Common myeloid progenitor, CD34-positive (primary cell): ENCODE measurements around the gene OXTR.

Source experiments
- CTCF ChIA-PET: fragments of 350-600 bp; sonication (Branson Sonifier 250); formaldehyde crosslinking; loops from one replicate; lab custom pipeline; 2021; ENCODE audit warnings: antibody characterized with exemption; lab: Charles Lee
- POLR2A ChIA-PET: fragments of 350-600 bp; sonication (Branson Sonifier 250); formaldehyde crosslinking; loops from one replicate; lab custom pipeline; 2021; ENCODE audit warnings: antibody characterized with exemption; lab: Charles Lee
- DNase-seq, 3 donors: peaks; one replicate each; pipeline versions ENCODE4 v3.0.0 to v3.0.0-alpha.2; 2013
- H3K27ac ChIP-seq, 2 experiments: 1 replicate in 1 of 2; 2 replicates in 1 of 2; pipeline ENCODE4 v1.7.0; 2013; ENCODE audit warnings: inconsistent platforms in 2 of 2, low read length in 2 of 2, mild to moderate bottlenecking in 2 of 2, low read depth in 1 of 2, moderate library complexity in 1 of 2; ENCODE audit not compliant: severe bottlenecking in 2 of 2, insufficient read depth in 1 of 2, poor library complexity in 1 of 2
- H3K27me3 ChIP-seq, 5 experiments: replicated peaks in 2 of 5; 1 replicate in 3 of 5; 2 replicates in 2 of 5; pipeline versions ENCODE4 v1.6.1 to v1.7.0; 2013; ENCODE audit warnings: low read length in 4 of 5, mild to moderate bottlenecking in 2 of 5, moderate library complexity in 2 of 5, inconsistent platforms in 1 of 5; ENCODE audit not compliant: insufficient read depth in 5 of 5, control insufficient read depth in 4 of 5
- H3K36me3 ChIP-seq, 4 experiments: 1 replicate in 2 of 4; 2 replicates in 2 of 4; pipeline versions ENCODE4 v1.6.1 to v1.7.0; 2013; ENCODE audit warnings: low read length in 3 of 4, control low read depth in 1 of 4, mild to moderate bottlenecking in 1 of 4; ENCODE audit not compliant: control insufficient read depth in 4 of 4, insufficient read depth in 4 of 4
- H3K4me1 ChIP-seq, 4 experiments: 1 replicate in 3 of 4; 2 replicates in 1 of 4; pipeline versions ENCODE4 v1.6.1 to v1.7.1; 2013; ENCODE audit warnings: low read length in 3 of 4, mild to moderate bottlenecking in 3 of 4, control low read depth in 1 of 4, inconsistent platforms in 1 of 4, moderate library complexity in 1 of 4; ENCODE audit not compliant: control insufficient read depth in 4 of 4, insufficient read depth in 4 of 4; ENCODE audit errors: control extremely low read depth in 1 of 4
- H3K4me3 ChIP-seq, 7 experiments: 1 replicate in 4 of 7; 2 replicates in 3 of 7; pipeline versions ENCODE4 v1.5.1 to v1.7.0; 2013; ENCODE audit warnings: mild to moderate bottlenecking in 7 of 7, low read length in 6 of 7, moderate library complexity in 6 of 7, inconsistent platforms in 2 of 7, low read depth in 2 of 7, control low read depth in 1 of 7; ENCODE audit not compliant: insufficient read depth in 4 of 7, control insufficient read depth in 1 of 7; ENCODE audit errors: extremely low read depth in 1 of 7
- H3K9me3 ChIP-seq, 5 experiments: 1 replicate in 4 of 5; 2 replicates in 1 of 5; pipeline versions ENCODE4 v1.6.1 to v1.7.1; 2013; ENCODE audit warnings: low read length in 4 of 5, mild to moderate bottlenecking in 2 of 5, inconsistent platforms in 1 of 5, low read depth in 1 of 5, moderate library complexity in 1 of 5; ENCODE audit not compliant: control insufficient read depth in 4 of 5, insufficient read depth in 2 of 5; ENCODE audit errors: control extremely low read depth in 1 of 5
- WGBS: methylation state at CpG from one replicate; pipeline ENCODE4 v1.1.5; 2013; ENCODE audit not compliant: insufficient coverage; 5-methylcytosine and 5-hydroxymethylcytosine counted together

OXTR gene

DNA sequence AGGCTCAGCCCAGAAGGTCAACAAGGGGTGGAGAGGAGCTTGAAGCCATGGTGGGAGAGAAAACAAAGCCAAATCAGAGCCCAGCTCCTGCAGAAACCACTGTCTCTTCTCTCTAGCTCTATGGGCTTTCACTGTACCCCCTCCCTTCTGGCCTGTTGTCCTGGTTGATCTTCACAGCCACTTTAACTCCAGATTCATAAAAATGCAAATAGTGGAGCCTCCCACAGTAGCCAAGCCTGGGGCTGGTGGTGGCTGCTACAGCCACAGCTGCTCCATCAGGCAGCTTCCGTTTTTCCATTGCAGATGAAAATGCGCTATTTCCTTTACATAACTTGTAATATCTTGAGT, 56.5 kb downstream of the OXTR start:
- ChIA-PET CTCF (no interaction called here), POLR2A (no interaction called here)
- H3K9me3 ChIP-seq: peaks cover 0 to 2% (median 0%) of the 10 kb centered on the region in 5 experiments
- H3K36me3 ChIP-seq: no peaks in the 10 kb centered on the region
- H3K27me3 ChIP-seq: peaks cover 0 to 4% (median 0%) of the 10 kb centered on the region in 5 experiments
- 92% methylated on average over 2 of the region's 2 CpGs for WGBS
- DNase-seq: no peak
- H3K27ac ChIP-seq: no peak overlapping the region
- no peaks in the 10 kb centered on the region for H3K4me1 ChIP-seq
- no peak overlapping the region for H3K4me3 ChIP-seq

DNA sequence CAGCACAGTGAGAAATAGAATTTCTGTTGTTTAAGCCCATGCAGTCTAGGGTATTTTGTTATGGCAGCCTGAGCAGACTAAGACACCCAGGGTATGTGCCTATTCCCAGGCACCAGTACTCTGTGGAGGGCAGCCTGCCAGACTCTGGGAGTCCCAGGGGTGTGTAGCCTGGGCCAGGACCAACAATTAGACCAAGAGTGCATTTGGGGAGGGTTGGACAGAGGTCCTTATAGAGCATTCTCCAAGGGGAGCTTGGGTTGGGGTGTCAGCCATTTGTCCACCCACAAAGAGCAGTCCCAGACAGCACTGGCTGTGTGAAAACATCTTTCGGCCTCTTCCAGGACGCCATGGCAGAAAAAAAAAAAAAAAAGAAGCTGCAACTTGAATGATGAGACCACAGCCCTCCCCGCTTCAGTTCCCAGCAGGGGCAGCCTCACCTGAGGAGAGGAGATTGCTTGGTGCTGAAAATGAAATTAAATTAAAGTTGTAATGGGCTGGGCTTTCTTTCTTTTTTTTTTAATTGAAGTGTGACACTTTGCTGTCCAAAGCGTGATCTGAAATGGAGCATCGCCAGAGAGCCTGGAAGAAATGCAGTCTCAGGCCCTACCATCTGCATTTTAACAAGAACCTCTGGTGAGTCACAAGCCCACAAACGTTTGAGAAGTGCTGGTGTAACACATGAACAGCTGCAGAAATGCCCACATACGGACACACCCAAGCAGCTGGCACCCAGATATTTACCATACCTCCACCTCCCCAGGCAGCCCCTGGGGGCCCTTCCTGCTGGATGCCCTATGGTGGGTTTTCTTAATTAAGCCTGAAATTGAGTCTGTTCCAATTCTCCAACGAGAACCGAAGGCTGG, 57.1 kb downstream of the OXTR start:
- CTCF ChIA-PET: no interaction called here
- H3K4me3 ChIP-seq: no peak overlapping the region

DNA sequence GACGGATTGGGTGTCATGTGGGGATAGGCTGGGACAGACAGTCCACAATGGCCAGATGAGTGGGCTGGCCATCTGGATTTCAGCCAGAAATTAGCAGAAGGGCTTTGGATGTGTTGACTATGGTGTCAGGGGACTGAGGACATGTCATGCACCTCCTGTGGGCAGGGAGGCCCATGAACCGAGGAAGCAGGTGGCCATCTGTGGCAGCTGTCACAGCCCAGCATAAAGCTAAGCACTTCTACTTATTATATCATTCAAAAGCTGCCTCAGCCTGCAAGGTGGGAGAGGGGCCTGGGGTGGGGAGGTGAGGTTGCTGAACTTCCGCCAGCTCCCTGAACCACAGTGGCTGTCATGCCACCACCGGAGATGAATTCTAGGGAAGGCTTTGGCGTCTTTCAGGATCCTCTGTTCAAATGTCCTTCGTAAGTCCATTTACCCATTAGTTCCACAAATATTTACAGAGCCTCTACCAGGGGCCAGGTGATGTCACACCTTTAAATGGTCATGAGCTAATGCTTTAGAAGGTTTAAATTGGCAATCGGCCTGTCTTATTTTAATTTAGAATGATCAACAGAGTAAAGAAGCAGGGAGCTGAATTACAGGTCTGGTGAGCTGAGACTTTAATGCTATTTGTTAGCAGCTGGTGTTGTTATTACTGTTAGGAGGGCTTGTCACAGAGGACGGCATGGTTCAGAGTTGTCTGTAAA, 59.5 kb downstream of the OXTR start:
- H3K4me1 ChIP-seq: no peaks in the 10 kb centered on the region
- DNase-seq: no peak
- POLR2A ChIA-PET: no interaction called here
- H3K9me3 ChIP-seq: peaks cover 0 to 8% (median 3%) of the 10 kb centered on the region in 5 experiments
- H3K27ac ChIP-seq: no peak overlapping the region
- CTCF ChIA-PET: interaction anchor here (2.0 kb wide), 1 partner anchor 47 kb away, joined by 5 read pairs; no protein-coding TSS in a partner anchor
- no peak overlapping the region for H3K4me3 ChIP-seq
- 86% methylated on average over 5 of the region's 8 CpGs for WGBS
- no peaks in the 10 kb centered on the region for H3K36me3 ChIP-seq
- peaks cover 0 to 4% (median 0%) of the 10 kb centered on the region in 5 experiments for H3K27me3 ChIP-seq

More for the DNA sequence above, 57.1 kb downstream of the OXTR start:
- Histone ChIP-seq H3K27ac (no peak overlapping the region), H3K27me3 (peaks cover 0 to 4% (median 0%) of the 10 kb centered on the region in 5 experiments), H3K9me3 (peaks cover 0 to 2% (median 0%) of the 10 kb centered on the region in 5 experiments), H3K36me3 (no peaks in the 10 kb centered on the region), H3K4me1 (no peaks in the 10 kb centered on the region)
- POLR2A ChIA-PET: no interaction called here
- 87% methylated on average over 8 of the region's 9 CpGs for WGBS
- no peak for DNase-seq

DNA sequence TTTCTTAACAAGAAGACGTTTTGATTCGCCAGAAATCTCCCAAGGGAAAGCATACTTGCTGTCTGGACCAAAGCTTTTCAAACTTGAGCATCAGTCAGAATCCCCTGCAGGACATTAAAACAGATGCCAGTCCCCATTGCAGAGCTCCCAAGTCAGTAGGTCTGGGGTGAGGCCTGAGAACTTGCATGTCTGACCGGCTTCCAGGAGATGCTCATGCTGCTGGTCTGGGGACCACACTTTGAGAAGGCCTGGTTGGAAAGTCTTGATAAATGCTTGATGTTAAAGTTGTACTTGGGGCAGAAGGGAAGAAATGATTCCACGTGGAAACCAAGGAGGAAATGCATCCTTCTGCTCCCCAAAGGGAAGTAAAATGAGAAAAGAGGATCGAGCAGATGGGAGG, 60.1 kb downstream of the OXTR start:
- no peaks in the 10 kb centered on the region for H3K36me3 ChIP-seq
- H3K27ac ChIP-seq: no peak overlapping the region
- H3K27me3 ChIP-seq: peaks cover 0 to 4% (median 0%) of the 10 kb centered on the region in 5 experiments
- WGBS: 75% methylated on average over 5 of the region's 5 CpGs
- H3K4me1 ChIP-seq: no peaks in the 10 kb centered on the region
- CTCF ChIA-PET: interaction anchor here (2.0 kb wide), 1 partner anchor 46 kb away, joined by 5 read pairs; no protein-coding TSS in a partner anchor
- no peak overlapping the region for H3K4me3 ChIP-seq
- no peak for DNase-seq
- peaks cover 0 to 8% (median 3%) of the 10 kb centered on the region in 5 experiments for H3K9me3 ChIP-seq
- POLR2A ChIA-PET: no interaction called here

DNA sequence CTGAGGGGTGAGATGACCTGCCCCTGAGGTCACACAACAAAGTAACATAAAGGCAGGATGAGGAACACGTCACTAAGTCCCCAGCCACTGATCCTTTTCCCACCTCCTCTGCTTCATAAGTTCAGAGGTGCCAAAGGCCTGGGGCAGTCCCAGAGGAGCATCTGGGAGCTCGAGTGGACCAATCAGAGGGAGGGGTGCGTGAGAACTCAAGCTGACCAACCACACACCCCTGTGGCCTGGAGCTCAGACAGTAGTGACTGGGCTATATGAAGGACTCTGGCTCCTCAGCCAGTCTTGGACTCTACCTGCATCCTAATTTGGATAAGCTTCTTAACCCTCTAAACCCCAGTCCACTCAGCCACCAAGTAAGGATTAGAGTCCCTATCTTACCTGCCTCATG, 63.8 kb downstream of the OXTR start:
- no peaks in the 10 kb centered on the region for H3K36me3 ChIP-seq
- ChIA-PET POLR2A (no interaction called here), CTCF (no interaction called here)
- peaks cover 0 to 9% (median 3%) of the 10 kb centered on the region in 5 experiments for H3K9me3 ChIP-seq
- no peak for DNase-seq
- H3K27me3 ChIP-seq: peaks cover 0 to 2% (median 0%) of the 10 kb centered on the region in 5 experiments
- H3K4me3 ChIP-seq: no peak overlapping the region
- no peaks in the 10 kb centered on the region for H3K4me1 ChIP-seq
- WGBS: 100% methylated on average over 1 of the region's 3 CpGs
- H3K27ac ChIP-seq: no peak overlapping the region

DNA sequence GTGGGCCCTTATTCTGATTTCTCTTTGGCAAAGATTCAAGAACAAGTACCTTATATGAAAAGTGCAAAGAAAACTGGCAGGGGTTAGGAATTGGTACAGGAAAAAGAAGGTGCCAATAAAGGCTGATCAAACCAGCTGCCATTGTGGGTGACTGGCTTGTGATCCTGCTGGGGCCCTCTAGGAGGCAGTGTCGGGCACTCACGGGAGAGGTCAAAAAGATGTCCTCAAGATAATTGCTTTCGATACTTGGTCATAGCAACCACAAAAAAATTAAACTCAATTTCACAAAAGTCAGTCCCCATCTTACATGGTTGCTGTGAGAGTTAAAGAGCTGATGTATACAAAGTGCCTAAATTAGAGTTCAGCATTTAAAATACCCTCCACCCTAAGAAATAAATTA, 66.9 kb downstream of the OXTR start:
- peaks cover 0 to 2% (median 0%) of the 10 kb centered on the region in 5 experiments for H3K27me3 ChIP-seq
- WGBS: 23% methylated on average over 2 of the region's 3 CpGs
- peaks cover 0 to 28% (median 8%) of the 10 kb centered on the region in 5 experiments for H3K9me3 ChIP-seq
- H3K36me3 ChIP-seq: no peaks in the 10 kb centered on the region
- no peaks in the 10 kb centered on the region for H3K4me1 ChIP-seq
- no peak for DNase-seq
- H3K4me3 ChIP-seq: no peak overlapping the region
- CTCF ChIA-PET: no interaction called here
- H3K27ac ChIP-seq: no peak overlapping the region
- POLR2A ChIA-PET: no interaction called here
